Hepatocyte (in vitro differentiated cells): ENCODE measurements around the gene TPRA1.

Experiments
- CTCF ChIP-seq: fragments of 200-600 bp; sonication (generic); IDR thresholded peaks from 2 replicates; pipeline ENCODE4 v1.5.1; 2016; ENCODE audit warnings: antibody characterized with exemption, mild to moderate bottlenecking; ENCODE audit not compliant: poor library complexity
- EZH2 ChIP-seq: fragments of 200-600 bp; sonication (generic); IDR thresholded peaks from 2 replicates; pipeline ENCODE4 v1.6.1; 2016; ENCODE audit warnings: antibody characterized with exemption, mild to moderate bottlenecking, borderline replicate concordance
- EZH2phosphoT487 ChIP-seq: fragments of 200-600 bp; sonication (generic); IDR thresholded peaks from one replicate; pipeline ENCODE4 v1.6.1; 2018; ENCODE audit warnings: antibody characterized with exemption, mild to moderate bottlenecking, low read depth, moderate library complexity; ENCODE audit not compliant: unreplicated experiment, severe bottlenecking

GRCh38 chr3:127628426-127628787, 37.9 kb upstream of the TPRA1 start:
- TF ChIP-seq CTCF: no peak
- no peak for TF ChIP-seq EZH2phosphoT487
- TF ChIP-seq EZH2: no peak
